Fibroblast of villous mesenchyme (primary cell): ENCODE measurements around the gene BLTP1. TPM values are rescaled to one million over a fixed set of nuclear protein-coding genes. Genes with fewer than 3 reads are reported as not detected.

Experiments used
- DNase-seq: peaks from one replicate; pipeline ENCODE4 v3.0.0-alpha.2; 2010; ENCODE audit warnings: low read depth
- H3K4me3 ChIP-seq: 2 replicates; pipeline ENCODE4 v1.5.1; 2011; ENCODE audit warnings: low read depth, mild to moderate bottlenecking, low read length
- total RNA-seq: library from RNA; depleted of rRNA; stranded (reverse); fragments of >200 nt; gene quantifications from 2 replicates; pipeline ENCODE4 v1.2.3, GENCODE V29; 2012
- TF ChIP-seq, protein P1 (sequence below): IDR thresholded peaks from 2 replicates; pipeline ENCODE4 v1.5.1; 2012; ENCODE audit warnings: low read depth, mild to moderate bottlenecking, low read length; ENCODE audit not compliant: insufficient read depth

BLTP1 gene
- total RNA-seq, 1 donor = 133 TPM

DNA sequence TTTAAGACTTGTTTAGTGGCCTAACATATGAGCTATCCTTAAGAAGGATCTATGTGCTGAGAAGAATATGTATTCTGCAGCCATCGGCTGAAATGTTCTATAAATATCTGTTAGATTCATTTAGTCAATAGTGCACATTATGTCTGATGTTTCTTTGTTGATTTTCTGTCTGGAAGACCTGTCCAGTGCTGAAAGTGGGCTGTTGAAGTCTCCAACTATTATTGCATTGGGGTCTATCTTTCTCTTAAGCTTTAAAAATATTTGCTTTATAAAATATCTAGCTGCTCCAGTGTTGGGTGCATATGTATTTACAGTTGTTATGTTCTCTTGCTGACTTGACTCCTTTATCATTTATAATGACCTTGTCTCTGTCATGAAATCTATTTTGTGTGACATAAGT lies 9.4 kb upstream of the BLTP1 start:
- no peak overlapping the region for H3K4me3 ChIP-seq
- DNase-seq = no peak
- TF ChIP-seq, protein P1, sequence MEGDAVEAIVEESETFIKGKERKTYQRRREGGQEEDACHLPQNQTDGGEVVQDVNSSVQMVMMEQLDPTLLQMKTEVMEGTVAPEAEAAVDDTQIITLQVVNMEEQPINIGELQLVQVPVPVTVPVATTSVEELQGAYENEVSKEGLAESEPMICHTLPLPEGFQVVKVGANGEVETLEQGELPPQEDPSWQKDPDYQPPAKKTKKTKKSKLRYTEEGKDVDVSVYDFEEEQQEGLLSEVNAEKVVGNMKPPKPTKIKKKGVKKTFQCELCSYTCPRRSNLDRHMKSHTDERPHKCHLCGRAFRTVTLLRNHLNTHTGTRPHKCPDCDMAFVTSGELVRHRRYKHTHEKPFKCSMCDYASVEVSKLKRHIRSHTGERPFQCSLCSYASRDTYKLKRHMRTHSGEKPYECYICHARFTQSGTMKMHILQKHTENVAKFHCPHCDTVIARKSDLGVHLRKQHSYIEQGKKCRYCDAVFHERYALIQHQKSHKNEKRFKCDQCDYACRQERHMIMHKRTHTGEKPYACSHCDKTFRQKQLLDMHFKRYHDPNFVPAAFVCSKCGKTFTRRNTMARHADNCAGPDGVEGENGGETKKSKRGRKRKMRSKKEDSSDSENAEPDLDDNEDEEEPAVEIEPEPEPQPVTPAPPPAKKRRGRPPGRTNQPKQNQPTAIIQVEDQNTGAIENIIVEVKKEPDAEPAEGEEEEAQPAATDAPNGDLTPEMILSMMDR = no peak

DNA sequence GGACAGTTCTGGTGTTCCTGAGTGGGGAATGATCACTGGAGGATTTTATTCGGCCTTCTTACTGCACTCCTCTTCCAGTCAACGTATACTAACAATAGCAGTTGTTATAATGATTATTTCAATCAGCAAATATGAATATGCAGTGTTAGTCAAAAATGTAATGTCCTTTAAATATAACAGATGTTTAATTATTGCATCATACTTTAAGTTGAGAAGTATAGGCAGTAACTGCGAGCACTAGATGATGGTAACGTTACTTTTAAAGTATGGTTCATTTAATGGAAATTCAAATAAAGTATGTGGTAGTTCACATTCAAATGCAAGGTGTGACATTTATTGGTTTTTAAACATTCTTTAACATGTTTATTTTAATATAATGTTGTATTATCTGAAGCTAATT lies 5.5 kb upstream of the BLTP1 start:
- TF ChIP-seq, protein P1 = no peak
- no peak for DNase-seq
- no peak overlapping the region for H3K4me3 ChIP-seq

- H3K4me3 ChIP-seq = no peak overlapping the region
- TF ChIP-seq, protein P1 = no peak
- no peak for DNase-seq
Observed at GRCh38 chr4:122150931-122151330, 1.2 kb upstream of the BLTP1 start.

DNA sequence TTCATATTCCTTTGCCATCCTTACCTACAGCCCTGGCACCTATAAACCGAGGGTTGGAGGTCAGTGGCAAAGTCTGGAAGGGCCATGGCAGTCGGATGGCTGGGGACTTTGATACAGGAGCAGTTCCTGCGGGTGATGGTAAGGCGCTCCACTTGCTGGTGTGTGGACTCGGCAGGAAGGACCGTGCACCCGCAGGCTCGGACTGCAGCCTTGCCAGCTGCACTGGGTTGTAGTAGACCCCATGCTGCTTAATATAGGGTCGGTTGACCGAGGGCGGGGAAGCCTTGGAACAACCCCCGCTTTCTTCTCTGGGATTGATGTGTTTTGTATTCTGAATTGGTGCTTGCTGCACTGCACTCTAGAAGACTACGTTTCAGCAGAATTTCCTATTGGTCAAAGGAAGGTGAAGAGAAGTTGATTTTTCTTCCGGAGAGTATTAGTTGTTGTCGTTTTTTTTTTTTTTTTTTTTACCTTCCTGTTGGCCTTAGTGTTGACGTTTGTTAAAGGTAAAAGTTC lies 638 bp downstream of the BLTP1 start:
- peak; percentile 27 for DNase-seq
- TF ChIP-seq, protein P1 = no peak
- H3K4me3 ChIP-seq = peak overlapping the region; percentile 99

- no peak for DNase-seq
- TF ChIP-seq, protein P1 = no peak
- H3K4me3 ChIP-seq = no peak overlapping the region
Observed at GRCh38 chr4:122156819-122157218, 4.7 kb downstream of the BLTP1 start.

GRCh38 chr4:122163301-122163700 lies 11.2 kb downstream of the BLTP1 start:
- no peak for DNase-seq
- no peak overlapping the region for H3K4me3 ChIP-seq
- TF ChIP-seq, protein P1 = no peak

DNA sequence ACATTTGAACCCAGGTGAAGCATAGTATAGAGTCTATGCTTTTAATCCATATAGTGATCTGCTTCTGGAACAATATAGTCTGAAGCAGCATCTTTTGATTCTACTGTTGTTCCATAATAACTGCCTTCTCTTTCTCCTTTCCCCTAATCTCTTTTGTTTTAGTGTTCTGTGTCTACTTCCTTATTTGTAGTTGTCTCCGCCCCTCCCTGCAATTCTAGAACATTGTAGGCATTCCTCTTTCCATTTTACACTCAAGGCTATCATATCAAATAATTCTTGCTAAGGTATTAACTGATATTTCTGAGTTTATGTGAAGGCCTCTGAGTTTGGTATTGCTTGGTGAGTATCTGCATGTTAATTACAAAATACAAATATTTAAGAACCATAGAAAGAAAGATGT lies 11.6 kb downstream of the BLTP1 start:
- TF ChIP-seq, protein P1 = no peak
- H3K4me3 ChIP-seq = no peak overlapping the region
- no peak for DNase-seq
